ENCODE results near the gene GALNT10.

The GALNT10 gene

GRCh38 chr5:154388842-154389241, 198.3 kb downstream of the GALNT10 start:
- DNase-seq, result no peak

GRCh38 chr5:154390096-154390495, 199.6 kb downstream of the GALNT10 start:
- DNase-seq, result no peak

- no peak for DNase-seq
These were observed 200.3 kb downstream of the GALNT10 start for GRCh38 chr5:154390746-154391359.

GRCh38 chr5:154391788-154392187, 201.3 kb downstream of the GALNT10 start:
- no peak for DNase-seq

GRCh38 chr5:154393850-154394249, 203.3 kb downstream of the GALNT10 start:
- DNase-seq, result no peak

GRCh38 chr5:154394307-154394706, 203.8 kb downstream of the GALNT10 start:
- DNase-seq, result no peak

GRCh38 chr5:154395407-154396106, 205.0 kb downstream of the GALNT10 start:
- no peak for DNase-seq

- no peak for DNase-seq
These were observed 205.6 kb downstream of the GALNT10 start for GRCh38 chr5:154396128-154396527.

- DNase-seq, result no peak
These were observed 207.3 kb downstream of the GALNT10 start for GRCh38 chr5:154397652-154398406.

GRCh38 chr5:154400678-154401077, 210.1 kb downstream of the GALNT10 start:
- DNase-seq, result no peak

GRCh38 chr5:154401355-154401754, 210.8 kb downstream of the GALNT10 start:
- no peak for DNase-seq

GRCh38 chr5:154401931-154402330, 211.4 kb downstream of the GALNT10 start:
- no peak for DNase-seq

GRCh38 chr5:154402611-154403010, 212.1 kb downstream of the GALNT10 start:
- DNase-seq, result no peak

- DNase-seq, result no peak
These were observed 212.7 kb downstream of the GALNT10 start for GRCh38 chr5:154403234-154403633.

GRCh38 chr5:154403776-154404387, 213.3 kb downstream of the GALNT10 start:
- no peak for DNase-seq

GRCh38 chr5:154405078-154405792, 214.7 kb downstream of the GALNT10 start:
- DNase-seq, result peak; percentile 51

GRCh38 chr5:154406231-154406630, 215.7 kb downstream of the GALNT10 start:
- no peak for DNase-seq

- DNase-seq, result no peak
These were observed 216.3 kb downstream of the GALNT10 start for GRCh38 chr5:154406826-154407225.

- no peak for DNase-seq
These were observed 218.3 kb downstream of the GALNT10 start for GRCh38 chr5:154408811-154409210.

GRCh38 chr5:154409230-154409840, 218.8 kb downstream of the GALNT10 start:
- no peak for DNase-seq

GRCh38 chr5:154410008-154410407, 219.5 kb downstream of the GALNT10 start:
- no peak for DNase-seq

GRCh38 chr5:154410786-154411185, 220.3 kb downstream of the GALNT10 start:
- no peak for DNase-seq

All from effector CD4-positive, alpha-beta T cell (primary cell).